NCI-H146 treated with DMSO at 0.1 percent for 48 hours (cell line): Measurements from ENCODE around the gene NTN1.

Experiments used
- DNase-seq: peaks from one replicate; lab custom pipeline; 2025; ENCODE audit not compliant: unreplicated experiment; lab: John Stamatoyannopoulos, UW

NTN1 gene

GRCh38 chr17:9035249-9035648 is 13.9 kb downstream of the NTN1 start:
- no peak for DNase-seq

GRCh38 chr17:9036336-9036735 is 15.0 kb downstream of the NTN1 start:
- no peak for DNase-seq

- no peak for DNase-seq
Measured at GRCh38 chr17:9037736-9038135, 16.4 kb downstream of the NTN1 start.

GRCh38 chr17:9038380-9038779 is 17.1 kb downstream of the NTN1 start:
- DNase-seq, result no peak

GRCh38 chr17:9044772-9045463 is 23.6 kb downstream of the NTN1 start:
- DNase-seq, result no peak

- DNase-seq, result no peak
Measured at GRCh38 chr17:9050801-9051401, 29.6 kb downstream of the NTN1 start.

GRCh38 chr17:9051561-9051960 is 30.3 kb downstream of the NTN1 start:
- no peak for DNase-seq

GRCh38 chr17:9052921-9053320 is 31.6 kb downstream of the NTN1 start:
- DNase-seq, result no peak

GRCh38 chr17:9053406-9053805 is 32.1 kb downstream of the NTN1 start:
- DNase-seq, result no peak

- DNase-seq, result no peak
Measured at GRCh38 chr17:9054126-9054975, 33.0 kb downstream of the NTN1 start.

GRCh38 chr17:9055281-9055680 is 34.0 kb downstream of the NTN1 start:
- no peak for DNase-seq

- DNase-seq, result no peak
Measured at GRCh38 chr17:9056566-9056965, 35.3 kb downstream of the NTN1 start.

- DNase-seq, result peak; percentile 62
Measured at GRCh38 chr17:9057310-9057709, 36.0 kb downstream of the NTN1 start.

- DNase-seq, result no peak
Measured at GRCh38 chr17:9062399-9062902, 41.1 kb downstream of the NTN1 start.

GRCh38 chr17:9064311-9064834 is 43.1 kb downstream of the NTN1 start:
- DNase-seq, result no peak

- DNase-seq, result no peak
Measured at GRCh38 chr17:9071016-9071415, 49.7 kb downstream of the NTN1 start.

GRCh38 chr17:9071811-9072498 is 50.6 kb downstream of the NTN1 start:
- DNase-seq, result no peak

GRCh38 chr17:9072696-9073339 is 51.5 kb downstream of the NTN1 start:
- no peak for DNase-seq

GRCh38 chr17:9074131-9074530 is 52.8 kb downstream of the NTN1 start:
- no peak for DNase-seq

- DNase-seq, result no peak
Measured at GRCh38 chr17:9079461-9080103, 58.3 kb downstream of the NTN1 start.
